ENCODE results near the gene KLHL17.

GRCh38 chr1:999725-1000356 lies 39.5 kb downstream of the KLHL17 start, which contains the start of gene HES4:
- TF ChIP-seq, protein P1, sequence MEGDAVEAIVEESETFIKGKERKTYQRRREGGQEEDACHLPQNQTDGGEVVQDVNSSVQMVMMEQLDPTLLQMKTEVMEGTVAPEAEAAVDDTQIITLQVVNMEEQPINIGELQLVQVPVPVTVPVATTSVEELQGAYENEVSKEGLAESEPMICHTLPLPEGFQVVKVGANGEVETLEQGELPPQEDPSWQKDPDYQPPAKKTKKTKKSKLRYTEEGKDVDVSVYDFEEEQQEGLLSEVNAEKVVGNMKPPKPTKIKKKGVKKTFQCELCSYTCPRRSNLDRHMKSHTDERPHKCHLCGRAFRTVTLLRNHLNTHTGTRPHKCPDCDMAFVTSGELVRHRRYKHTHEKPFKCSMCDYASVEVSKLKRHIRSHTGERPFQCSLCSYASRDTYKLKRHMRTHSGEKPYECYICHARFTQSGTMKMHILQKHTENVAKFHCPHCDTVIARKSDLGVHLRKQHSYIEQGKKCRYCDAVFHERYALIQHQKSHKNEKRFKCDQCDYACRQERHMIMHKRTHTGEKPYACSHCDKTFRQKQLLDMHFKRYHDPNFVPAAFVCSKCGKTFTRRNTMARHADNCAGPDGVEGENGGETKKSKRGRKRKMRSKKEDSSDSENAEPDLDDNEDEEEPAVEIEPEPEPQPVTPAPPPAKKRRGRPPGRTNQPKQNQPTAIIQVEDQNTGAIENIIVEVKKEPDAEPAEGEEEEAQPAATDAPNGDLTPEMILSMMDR (IDR thresholded peaks at IDR 0.05) = no peak
- no peak for TF ChIP-seq EP300 (IDR thresholded peaks at IDR 0.05)
- TF ChIP-seq POLR2AphosphoS5 (IDR thresholded peaks at IDR 0.05) = peak; percentile 79 to 88
